Mammary epithelial cell (primary cell): ENCODE data around the gene KRT7.
"Not testable (repeated sequence)": the region's sequence is repeated elsewhere in the genome, so short reads cannot be mapped to it uniquely, and the experiment has no call there.

Experiments
- EZH2 ChIP-seq: IDR thresholded peaks from 2 replicates; pipeline ENCODE4 v1.6.1; 2012; ENCODE audit warnings: low read length, inconsistent platforms, borderline replicate concordance
- TF ChIP-seq, protein P1 (sequence below), 2 donors: IDR thresholded peaks in 1 of 2; conservative IDR thresholded peaks in 1 of 2; 2 replicates each; pipeline ENCODE4 v1.5.1; 2011 to 2012; ENCODE audit warnings: inconsistent platforms in 2 of 2, low read length in 2 of 2, mild to moderate bottlenecking in 2 of 2, control low read depth in 1 of 2, low read depth in 1 of 2; ENCODE audit not compliant: insufficient read depth in 1 of 2; ENCODE audit errors: extremely low read depth in 1 of 2

DNA sequence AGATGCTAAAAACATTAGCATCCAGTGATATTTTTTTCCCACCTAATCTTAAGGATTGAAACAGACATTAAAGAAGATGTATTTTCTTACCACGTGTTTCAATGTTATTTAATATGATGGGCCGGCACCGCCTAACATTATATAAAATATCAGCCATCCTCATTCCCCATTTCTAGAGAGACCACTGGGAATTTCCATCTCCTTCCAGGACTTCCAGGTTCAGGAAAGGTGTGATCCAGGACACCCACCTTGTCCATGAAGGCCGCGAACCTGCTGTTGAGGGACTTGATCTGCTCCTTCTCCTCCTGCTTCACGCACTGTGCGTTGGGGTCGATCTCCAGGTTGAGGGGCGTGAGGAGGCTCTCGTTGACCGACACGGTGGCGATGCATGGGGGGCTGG is 24.9 kb downstream of the KRT7 start:
- TF ChIP-seq, protein P1, sequence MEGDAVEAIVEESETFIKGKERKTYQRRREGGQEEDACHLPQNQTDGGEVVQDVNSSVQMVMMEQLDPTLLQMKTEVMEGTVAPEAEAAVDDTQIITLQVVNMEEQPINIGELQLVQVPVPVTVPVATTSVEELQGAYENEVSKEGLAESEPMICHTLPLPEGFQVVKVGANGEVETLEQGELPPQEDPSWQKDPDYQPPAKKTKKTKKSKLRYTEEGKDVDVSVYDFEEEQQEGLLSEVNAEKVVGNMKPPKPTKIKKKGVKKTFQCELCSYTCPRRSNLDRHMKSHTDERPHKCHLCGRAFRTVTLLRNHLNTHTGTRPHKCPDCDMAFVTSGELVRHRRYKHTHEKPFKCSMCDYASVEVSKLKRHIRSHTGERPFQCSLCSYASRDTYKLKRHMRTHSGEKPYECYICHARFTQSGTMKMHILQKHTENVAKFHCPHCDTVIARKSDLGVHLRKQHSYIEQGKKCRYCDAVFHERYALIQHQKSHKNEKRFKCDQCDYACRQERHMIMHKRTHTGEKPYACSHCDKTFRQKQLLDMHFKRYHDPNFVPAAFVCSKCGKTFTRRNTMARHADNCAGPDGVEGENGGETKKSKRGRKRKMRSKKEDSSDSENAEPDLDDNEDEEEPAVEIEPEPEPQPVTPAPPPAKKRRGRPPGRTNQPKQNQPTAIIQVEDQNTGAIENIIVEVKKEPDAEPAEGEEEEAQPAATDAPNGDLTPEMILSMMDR (conservative IDR thresholded peaks at IDR 0.05 in 1 of 2, IDR thresholded peaks at IDR 0.05 in 1 of 2; ENCODE audit: extremely low read depth in 1 of 2, insufficient read depth in 1 of 2, low read depth in 1 of 2, low read length in 2 of 2), result not testable (repeated sequence)
- not testable (repeated sequence) for TF ChIP-seq EZH2
